DMS 273 treated with DMSO at 0.1 percent for 48 hours (cell line): ENCODE measurements around the gene THBS4.
A peak's percentile ranks its signal among the peaks of the same experiment; 100 is the strongest.

ENCODE experiments used
- DNase-seq: peaks from one replicate; lab custom pipeline; 2025; lab: John Stamatoyannopoulos, UW

The THBS4 gene

DNA sequence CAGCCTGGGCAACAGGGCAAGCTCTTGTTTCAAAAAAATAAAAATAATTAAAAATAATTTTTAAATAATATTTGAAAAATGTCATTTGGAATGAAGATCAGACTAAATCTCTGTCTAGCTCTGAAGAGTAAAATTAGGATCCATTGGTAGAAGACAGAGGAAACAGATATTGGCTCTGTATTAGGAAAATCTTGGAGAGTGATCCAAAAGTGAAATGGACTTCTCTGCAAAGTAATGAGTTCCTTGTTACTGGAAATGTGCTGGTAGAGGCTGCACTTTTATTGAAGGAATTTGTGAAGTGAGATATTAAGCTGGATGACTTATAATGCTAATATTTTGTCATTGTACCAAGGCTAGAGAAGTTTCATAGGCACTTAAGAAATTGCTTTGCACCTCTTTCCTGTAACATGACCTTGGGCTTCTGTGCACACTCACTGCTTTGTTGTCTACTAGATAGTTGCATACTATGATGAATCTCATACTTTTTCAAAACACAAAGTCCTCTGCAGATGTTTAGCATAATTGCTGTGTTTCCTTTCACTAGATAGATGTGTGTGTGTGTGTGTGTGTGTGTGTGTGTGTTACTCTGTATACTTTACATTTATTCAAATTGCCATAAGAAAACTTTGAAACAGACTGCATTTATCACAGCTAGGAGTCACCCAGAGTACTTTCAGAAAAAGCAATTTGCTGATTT, 13.1 kb downstream of the THBS4 start:
- no peak for DNase-seq

- DNase-seq: no peak
Measured at GRCh38 chr5:80052464-80052863, 17.3 kb downstream of the THBS4 start.

DNA sequence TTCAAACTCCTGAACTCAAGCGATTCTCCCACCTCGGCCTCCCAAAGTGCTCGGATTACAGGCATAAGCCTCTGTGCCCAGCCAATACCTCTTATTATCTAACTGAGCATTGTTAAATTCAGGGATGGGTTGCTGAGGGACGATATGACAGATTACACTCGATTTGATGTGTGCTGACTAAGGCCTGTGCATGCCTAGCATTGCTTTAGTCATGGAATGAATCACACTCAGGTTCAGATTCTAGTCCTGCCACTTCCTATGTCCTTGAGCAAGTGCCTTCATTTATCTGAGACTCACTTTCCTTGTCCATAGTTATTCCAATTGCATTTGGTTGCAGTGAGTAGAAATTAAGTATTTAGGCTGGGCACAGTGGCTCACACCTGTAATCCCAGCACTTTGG, 19.5 kb downstream of the THBS4 start:
- no peak for DNase-seq

DNA sequence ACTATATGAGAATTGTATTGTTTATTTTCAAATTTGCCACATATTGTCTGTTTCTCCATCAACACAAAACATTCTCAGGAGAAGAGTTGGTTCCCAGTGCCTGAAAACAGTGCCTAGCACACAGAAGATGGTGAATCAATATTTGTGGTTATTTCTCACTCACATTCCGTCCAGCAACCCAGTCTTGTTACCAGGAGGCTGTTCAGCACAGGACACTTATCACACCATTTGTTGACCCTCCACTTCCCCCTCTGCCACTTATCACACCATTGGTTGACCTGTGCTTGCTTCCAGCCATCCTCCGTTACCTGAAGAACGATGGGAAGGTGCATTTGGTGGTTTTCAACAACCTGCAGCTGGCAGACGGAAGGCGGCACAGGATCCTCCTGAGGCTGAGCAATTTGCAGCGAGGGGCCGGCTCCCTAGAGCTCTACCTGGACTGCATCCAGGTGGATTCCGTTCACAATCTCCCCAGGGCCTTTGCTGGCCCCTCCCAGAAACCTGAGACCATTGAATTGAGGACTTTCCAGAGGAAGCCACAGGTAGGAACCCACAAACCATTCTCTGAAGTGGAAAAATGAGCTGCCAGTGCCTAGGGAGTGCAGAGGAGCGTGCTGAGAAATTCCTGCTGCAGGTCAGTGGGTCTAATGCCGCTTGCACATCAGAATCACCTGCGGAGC, 20.5 kb downstream of the THBS4 start:
- DNase-seq: no peak

DNA sequence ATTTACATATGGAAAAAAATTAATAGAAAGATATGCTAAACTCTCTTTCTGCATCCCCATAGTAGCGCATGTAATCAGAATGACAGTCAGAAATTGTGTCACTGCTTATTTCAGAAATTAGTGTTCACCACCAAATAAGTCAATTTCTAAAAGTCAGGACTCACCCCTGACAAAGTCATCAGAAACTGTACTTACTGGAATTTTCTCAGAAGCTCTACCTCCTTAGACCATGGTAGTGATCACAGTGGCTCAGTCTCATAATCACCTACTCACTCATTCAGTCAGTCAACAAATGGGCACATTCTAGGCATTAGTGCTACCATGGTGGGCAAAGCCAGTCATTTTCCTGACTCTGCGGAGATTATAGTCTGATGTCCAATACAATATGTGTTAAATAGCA, 22.0 kb downstream of the THBS4 start:
- DNase-seq: no peak

DNA sequence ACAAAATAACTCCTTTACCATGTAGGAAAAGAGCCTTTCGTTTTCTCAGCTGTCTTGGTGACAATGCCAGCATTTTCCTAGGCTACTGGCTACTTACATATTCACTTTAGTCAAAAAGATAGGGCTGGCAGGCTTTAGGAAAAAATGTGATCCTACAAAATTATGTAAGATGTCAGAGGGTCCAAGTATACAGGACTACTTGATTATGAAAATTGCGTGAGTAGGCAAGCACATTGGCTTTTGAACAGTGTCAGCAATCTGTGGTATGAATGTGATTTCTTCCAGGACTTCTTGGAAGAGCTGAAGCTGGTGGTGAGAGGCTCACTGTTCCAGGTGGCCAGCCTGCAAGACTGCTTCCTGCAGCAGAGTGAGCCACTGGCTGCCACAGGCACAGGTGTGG, 22.8 kb downstream of the THBS4 start:
- DNase-seq: no peak

- no peak for DNase-seq
Measured at GRCh38 chr5:80059354-80059980, 24.3 kb downstream of the THBS4 start.

- no peak for DNase-seq
Measured at GRCh38 chr5:80060966-80061365, 25.8 kb downstream of the THBS4 start.

- DNase-seq: no peak
Measured at GRCh38 chr5:80061547-80061946, 26.4 kb downstream of the THBS4 start.

GRCh38 chr5:80064124-80064523, 29.0 kb downstream of the THBS4 start:
- no peak for DNase-seq

DNA sequence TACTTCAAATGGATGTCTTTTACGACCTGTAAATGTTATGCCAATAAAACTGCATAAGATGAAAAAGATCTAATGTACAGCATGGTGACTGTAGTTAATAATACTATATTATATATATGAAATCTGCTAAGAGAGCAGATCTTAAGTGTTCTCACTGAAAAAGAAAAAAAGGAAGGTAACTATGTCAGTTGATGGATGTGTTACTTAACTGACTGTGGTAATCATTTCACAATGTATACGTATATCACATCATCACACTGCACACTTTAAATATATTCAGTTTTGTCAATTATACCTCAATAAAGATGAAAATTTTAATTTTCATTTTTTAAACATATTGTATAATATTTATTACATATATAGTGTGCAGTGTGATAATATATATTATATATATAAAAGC, 31.9 kb downstream of the THBS4 start:
- DNase-seq: no peak

- no peak for DNase-seq
Measured at GRCh38 chr5:80067531-80068245, 32.5 kb downstream of the THBS4 start.

DNA sequence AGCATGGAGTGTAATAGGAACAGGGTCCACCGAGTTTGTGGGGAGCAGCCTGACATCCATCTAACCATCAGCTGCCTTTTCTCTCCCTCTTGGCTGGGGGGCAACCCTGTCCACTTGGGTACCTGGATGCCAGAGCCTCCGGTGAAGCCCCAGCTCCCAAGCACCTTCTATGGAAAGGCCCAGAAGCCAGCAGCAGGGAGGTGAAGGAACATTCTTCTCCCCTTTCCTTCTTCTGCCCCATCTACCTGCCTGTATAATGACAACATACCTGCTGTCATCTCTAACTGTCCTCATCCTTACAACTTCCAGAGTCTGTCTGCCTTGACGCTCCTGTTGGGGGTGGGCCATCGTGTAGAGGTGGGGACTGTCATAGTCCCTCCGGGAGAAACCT, 33.1 kb downstream of the THBS4 start:
- no peak for DNase-seq

- no peak for DNase-seq
Measured at GRCh38 chr5:80068775-80069174, 33.6 kb downstream of the THBS4 start.

DNA sequence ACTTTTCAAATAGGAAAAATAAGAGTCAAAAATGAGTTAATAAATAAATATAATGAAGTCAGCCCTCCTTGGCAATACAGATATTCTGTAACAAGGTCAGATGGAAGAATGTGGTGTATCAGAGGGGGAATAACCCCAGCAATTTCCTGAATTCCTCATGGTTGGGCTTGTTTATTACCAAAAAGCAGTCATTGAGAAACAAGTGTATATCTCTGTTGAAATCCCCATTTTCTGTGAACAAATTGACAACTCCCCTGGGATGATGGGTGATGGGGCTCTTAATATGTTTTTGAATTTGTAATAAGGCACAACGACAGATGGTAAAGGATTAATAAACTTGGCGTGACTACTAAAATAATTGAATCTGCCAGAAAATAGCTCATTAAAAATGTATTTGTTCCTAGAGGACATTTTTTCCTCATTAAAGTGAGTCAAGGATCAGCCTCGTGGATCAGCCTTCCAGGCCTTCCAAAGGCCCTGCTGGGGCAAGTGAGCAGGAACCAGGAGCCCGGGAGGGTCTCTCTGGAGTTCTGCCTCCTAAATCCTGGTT, 34.2 kb downstream of the THBS4 start:
- DNase-seq: peak; percentile 63

DNA sequence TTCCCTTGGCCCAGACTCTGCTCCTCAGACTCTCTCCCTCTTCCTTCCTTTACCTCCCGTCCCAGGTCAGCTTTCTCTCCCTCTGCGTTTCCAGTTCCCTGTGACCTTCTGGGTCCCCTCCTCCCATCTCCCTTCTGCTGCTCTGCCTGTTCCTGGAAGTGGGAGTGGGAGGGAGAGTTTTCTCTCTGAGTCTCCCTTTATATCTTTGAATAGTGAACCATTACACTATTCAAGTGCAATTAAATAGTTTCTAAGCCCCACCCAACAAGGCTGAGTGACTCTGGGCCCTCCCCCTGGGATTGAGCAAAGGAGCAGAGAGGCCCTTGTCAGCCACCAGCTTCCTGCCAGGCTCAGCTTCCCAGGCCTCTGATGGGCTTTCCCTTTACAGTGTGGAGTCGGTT, 34.8 kb downstream of the THBS4 start:
- DNase-seq: no peak

DNA sequence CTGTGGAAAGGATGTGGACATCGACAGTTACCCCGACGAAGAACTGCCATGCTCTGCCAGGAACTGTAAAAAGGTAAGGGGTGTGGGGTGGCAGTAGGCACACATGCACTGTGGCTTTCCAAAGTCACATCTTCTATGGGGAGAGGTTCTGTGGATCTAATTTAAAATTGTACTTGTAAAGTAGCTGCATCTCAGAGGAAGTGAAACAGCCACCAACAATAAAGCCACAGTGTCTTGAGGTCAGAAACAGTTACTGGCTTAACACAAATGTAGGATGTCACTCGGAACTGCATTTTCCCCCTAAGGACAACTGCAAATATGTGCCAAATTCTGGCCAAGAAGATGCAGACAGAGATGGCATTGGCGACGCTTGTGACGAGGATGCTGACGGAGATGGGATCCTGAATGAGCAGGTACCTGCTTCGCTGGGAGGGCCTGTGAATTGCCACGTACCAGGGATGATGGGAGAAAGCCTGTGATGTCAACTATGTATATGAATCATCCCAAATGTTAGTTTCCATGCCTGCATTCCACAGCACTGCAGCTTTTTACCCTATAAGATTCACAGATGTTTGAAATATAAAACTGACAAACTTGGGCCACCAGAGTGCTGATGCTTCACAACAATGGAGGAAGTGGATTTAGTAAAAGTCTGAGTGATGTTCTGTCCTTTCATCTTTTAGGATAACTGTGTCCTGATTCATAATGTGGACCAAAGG, 35.3 kb downstream of the THBS4 start:
- DNase-seq: no peak

GRCh38 chr5:80071510-80072021, 36.4 kb downstream of the THBS4 start:
- DNase-seq: no peak

DNA sequence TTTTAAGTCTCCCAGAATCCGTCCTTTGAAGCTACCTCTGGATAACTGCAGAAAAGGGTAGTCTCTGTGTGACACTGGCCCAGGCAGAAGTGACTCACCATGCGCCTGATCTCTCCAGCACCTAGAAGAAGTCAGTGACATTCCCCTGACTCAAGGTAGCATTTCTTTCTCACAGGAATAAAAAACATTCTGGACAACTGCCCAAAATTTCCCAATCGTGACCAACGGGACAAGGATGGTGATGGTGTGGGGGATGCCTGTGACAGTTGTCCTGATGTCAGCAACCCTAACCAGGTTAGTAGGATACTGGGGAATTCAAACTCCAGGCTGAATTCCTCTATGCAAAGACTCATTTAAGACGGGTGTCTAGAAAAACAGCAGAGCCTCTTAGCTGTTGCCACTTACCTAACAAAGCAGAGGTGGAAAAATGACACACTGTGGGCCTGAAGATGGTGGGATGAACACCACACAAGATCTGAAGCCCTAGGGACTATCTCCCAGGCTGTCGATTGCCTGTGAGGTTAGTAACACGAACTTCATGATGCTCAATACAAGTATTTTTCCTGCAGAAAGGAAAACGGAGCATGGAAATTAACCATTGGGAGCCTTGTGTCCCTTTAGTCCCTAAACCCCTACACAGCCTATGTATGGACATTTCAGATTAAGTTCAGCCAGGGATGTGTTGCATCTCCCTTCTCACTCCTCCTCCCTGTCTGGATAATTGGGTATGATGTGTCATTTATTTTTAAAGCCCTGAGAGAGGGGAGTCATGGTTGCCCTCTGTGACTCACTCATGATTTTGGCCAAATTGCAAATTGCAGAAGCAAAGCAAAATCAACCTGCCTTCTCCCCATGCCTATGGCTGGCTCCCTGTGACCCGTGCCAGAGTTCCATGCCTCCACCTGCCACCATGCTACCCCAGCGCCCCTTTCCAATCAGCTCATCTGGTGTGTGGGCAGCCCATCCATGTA, 37.2 kb downstream of the THBS4 start:
- DNase-seq: no peak
